A673 (cell line): Measurements from ENCODE around the gene CHRD.

ENCODE experiments used
- EZH2 ChIP-seq: fragments of 200-600 bp; sonication (generic); IDR thresholded peaks from 2 replicates; pipeline ENCODE4 v1.6.1; 2017; ENCODE audit warnings: borderline replicate concordance, low read depth, mild to moderate bottlenecking, mixed read lengths, antibody characterized with exemption, low read length; ENCODE audit not compliant: poor library complexity, severe bottlenecking
- TF ChIP-seq, protein P1 (sequence below): fragments of 300-800, 200-600 bp; sonication (generic); conservative IDR thresholded peaks from 2 replicates; pipeline ENCODE4 v1.5.1; 2017; ENCODE audit warnings: low read depth, mild to moderate bottlenecking, antibody characterized with exemption, low read length, moderate library complexity, mixed read lengths

DNA sequence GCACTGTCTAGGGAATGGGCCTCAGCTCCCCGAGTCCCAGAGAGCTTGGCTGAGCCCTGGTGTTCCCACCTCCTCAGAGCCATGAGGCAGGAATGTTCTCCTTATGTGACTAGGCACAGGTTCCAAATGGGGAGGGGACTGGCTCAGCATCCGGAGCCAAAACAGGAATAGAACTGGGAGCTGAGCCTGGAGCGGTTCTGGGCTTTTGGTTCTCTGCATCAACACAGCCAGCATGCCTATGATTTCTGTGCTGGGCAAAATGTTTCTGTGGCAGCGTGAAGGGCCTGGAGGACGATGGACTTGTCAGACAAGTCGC, 42.5 kb upstream of the CHRD start, which contains the start of gene FAM131A:
- no peak for TF ChIP-seq EZH2
- TF ChIP-seq, protein P1, sequence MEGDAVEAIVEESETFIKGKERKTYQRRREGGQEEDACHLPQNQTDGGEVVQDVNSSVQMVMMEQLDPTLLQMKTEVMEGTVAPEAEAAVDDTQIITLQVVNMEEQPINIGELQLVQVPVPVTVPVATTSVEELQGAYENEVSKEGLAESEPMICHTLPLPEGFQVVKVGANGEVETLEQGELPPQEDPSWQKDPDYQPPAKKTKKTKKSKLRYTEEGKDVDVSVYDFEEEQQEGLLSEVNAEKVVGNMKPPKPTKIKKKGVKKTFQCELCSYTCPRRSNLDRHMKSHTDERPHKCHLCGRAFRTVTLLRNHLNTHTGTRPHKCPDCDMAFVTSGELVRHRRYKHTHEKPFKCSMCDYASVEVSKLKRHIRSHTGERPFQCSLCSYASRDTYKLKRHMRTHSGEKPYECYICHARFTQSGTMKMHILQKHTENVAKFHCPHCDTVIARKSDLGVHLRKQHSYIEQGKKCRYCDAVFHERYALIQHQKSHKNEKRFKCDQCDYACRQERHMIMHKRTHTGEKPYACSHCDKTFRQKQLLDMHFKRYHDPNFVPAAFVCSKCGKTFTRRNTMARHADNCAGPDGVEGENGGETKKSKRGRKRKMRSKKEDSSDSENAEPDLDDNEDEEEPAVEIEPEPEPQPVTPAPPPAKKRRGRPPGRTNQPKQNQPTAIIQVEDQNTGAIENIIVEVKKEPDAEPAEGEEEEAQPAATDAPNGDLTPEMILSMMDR: no peak
